LoVo (cell line): ENCODE data around the gene STRIP2.
"Not testable (repeated sequence)": the region's sequence is repeated elsewhere in the genome, so short reads cannot be mapped to it uniquely, and the experiment has no call there.

Experiments used
- DNase-seq: peaks from one replicate; pipeline ENCODE4 v3.0.0-alpha.2; 2016; ENCODE audit warnings: low spot score

STRIP2 gene

DNA sequence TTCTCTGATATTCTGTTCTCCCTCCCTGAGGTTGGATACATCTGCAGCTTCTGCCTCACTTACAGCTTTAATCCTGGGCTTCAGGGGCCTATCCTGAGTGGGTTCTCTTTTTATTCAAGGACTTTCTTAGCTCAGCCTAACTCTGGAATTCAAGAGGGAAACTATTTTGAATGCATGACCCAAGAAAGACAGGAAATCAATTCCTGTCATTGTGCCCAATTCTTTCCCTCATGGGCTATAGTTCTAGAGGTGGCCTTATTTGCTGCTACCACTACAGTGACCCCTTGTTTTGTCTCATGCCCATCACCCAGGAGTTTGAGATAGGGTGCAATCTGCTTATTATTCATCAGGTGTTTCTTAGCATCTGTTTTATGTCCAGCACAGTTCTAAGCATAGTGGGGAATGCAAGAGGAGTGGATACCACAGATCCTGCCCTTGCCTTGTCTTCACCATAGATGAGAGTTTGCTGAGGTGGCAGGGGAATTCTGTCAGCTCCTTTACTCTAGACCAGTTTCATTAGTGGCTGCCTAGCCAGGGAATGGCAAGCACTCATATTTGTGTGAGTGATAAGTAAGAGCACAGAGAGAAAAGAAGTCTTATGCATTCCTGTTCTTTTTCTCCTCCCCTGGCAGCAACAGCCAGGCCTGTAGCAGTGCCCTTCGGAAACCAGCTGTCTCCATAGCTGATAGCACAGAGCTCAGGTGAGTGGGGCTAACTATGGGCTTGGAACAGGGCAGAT is 19.4 kb downstream of the STRIP2 start:
- no peak for DNase-seq

DNA sequence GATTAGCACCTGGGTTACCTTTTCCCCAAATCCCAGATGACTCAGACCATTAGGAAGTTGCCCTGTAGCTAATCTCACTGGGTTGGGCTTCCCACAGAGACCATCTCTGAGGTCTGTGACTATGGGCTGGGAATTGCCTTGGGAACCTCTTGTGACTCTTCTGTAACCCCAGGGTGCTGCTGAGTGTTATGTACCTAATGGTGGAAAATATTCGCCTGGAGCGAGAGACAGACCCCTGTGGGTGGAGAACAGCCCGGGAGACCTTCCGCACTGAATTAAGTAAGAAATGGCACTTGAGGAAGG is 20.0 kb downstream of the STRIP2 start:
- peak; percentile 58 for DNase-seq

DNA sequence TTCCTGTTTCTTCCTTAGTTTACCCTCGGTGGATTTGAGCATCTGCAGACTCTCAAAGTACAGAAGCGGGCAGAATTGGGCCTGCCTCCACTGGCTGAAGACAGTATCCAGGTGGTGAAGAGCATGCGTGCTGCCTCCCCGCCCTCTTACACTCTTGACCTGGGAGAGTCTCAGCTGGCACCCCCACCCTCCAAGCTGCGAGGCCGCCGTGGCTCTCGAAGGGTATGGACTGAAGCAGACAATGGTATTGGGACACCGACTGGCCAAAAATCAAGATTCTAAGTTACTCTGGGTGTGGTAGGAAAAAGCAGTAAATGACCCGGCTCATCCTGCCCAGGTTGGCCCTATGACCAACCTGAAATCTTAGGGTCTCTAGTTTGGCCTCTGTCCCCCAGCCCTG is 22.2 kb downstream of the STRIP2 start:
- no peak for DNase-seq

DNA sequence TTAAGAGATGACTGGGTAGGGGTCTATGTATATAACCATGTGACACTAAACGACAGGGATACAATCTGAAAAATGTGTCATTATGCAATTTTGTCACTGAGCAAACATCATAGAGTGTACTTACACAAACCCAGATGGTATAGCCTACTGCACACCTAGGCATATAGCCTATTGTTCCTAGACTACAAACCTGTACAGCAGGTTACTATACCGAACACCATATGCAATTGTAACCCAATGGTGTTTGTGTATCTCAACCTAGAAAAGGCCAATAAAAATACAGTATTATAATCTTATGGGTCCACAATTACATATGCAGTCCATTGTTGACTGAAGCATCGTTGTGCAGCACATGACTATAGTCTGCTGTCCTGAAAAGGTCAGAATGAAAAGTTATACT is 22.9 kb downstream of the STRIP2 start:
- no peak for DNase-seq

DNA sequence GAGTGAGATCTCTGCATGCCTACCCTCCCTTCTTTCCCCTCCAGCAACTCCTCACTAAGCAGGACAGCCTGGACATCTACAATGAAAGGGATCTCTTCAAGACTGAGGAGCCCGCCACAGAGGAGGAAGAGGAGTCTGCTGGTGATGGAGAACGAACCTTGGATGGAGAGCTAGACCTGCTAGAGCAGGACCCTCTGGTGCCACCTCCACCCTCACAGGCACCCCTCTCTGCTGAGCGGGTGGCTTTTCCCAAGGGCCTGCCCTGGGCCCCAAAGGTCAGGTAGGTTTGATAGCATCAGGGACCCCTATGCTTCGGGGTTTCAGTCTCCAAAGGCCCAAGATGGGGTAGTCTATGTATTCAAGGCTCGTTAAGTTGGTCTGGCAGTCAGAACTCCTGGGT is 23.9 kb downstream of the STRIP2 start:
- no peak for DNase-seq

DNA sequence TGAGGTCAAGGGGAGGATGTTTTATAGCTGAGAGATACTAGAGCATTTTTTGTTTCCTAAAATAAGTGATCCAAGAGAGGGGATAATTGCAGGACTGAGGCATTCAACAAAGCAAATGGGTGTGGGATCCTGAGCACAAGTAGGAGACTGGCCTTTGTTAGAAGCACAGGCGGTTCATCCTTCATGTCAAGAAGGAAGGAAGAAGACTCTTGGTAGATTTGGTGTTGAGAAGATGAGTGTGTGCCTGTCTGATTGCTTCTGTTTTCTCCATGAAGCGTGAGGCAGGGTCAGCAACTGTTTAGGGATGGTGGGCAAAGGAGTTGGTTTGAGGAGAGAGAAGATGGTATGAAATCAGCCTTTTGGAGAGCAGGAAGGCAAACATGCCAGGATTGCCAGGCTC is 27.6 kb downstream of the STRIP2 start:
- no peak for DNase-seq

DNA sequence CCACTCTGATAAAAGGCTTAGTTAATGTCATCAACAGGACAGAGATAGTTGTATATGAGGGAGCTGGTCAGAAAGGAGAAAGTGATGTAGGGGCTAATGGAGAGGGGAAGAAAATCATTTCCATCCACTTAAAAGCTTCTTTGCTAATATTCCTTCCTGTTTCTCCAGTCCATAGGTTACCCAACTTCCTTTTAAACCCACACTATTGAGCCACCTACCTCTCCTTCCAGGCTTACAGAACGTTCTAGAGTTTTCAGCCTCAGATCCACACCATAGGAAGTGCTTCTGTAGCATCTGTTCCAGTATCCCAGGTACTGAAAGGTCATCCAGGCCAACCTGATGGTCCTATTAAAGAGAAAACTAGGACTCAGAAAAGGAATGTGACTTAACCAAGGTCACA is 28.2 kb downstream of the STRIP2 start:
- no peak for DNase-seq

DNA sequence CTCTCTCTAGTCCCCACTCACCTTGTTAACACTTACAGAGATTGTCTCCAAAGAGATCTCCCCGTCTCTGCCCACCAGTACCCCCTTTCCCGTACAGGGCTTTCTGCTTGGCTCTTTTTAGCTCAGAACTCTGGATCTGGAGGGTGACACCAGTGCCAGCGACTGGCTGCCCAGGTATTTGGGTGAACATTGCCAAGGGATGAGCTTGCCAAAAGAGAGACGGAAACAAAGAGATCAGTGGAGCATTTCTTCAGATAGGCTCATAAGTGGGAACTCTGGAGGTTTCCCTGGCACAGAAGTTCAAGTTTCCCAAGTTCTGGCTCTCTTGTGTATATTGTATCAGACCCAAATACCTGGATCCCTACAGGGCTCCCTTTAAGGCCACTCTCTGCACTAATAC is 30.0 kb downstream of the STRIP2 start:
- no peak for DNase-seq

DNA sequence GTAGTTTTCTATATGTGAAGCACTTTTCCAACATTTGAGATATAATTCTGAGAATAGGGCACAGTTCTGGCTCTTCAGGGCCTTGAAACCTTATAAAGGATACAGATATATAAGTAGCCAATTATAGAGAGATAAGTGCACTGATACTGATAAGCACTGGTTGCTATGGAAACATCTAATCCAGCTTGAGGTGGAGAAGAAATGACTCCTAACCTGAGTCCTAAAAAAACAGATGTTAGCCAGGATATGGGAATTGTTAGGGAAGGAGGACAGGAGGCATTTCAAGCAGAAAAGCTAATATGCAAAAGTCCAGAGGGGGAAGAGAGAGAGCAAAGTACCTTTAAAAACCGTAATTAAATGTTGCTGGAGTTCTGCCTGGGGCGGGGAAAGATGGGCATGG is 30.8 kb downstream of the STRIP2 start:
- no peak for DNase-seq

DNA sequence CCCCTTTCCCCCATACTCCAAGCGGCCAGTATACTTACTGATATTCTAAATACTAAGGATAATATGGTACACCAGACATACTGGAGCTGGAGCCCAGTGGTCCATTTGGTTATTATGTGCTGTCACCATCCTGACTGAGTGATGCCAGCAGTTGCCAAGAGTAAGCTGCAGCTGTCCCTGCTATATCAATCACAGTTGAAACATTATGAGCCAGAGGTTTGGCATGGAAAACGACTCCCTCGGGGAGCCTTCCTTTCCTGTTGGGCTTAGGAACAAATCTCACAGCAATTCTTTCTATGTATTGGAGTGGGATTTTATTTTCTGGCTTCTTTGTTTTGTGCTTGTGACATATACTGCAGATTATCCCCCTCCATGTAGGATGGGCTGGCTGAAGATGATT is 32.6 kb downstream of the STRIP2 start:
- no peak for DNase-seq

DNA sequence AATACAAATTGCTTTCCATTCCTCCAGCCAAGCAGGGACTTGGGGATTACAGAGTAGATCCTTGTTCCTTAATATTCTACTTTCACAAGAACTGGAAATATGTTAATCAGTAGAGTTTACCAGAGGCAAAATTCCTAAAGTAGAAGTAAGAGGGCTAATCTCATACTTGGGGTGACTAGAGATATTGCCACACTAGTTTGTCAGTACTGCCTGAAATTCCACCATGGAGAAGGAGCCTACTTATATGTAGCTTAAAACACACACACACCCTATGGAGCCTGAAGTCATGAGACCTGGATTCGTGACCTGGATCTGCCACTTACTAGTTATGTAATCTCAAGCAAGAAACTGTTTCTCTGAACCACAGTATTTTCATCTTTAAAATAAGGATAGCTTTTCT is 33.9 kb downstream of the STRIP2 start:
- no peak for DNase-seq

DNA sequence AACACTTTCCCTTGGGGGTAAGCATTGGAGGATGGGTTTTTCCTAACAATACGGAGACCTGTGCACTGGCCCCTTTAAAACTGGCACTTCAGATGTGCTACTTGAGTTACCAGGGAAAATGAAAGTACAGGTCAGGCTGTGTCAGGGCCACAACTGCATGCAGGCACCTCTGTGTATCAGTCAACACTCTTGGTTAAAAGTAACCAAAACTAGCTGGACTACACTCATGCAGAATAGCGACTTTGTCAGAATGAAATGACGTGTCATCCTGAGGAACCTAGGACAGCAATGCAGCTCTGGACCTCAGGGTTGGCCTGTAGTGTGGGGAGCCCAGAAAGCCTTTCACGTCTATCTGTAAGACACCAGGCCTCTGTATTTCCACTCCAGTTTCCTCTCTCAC is 34.3 kb downstream of the STRIP2 start:
- no peak for DNase-seq

DNA sequence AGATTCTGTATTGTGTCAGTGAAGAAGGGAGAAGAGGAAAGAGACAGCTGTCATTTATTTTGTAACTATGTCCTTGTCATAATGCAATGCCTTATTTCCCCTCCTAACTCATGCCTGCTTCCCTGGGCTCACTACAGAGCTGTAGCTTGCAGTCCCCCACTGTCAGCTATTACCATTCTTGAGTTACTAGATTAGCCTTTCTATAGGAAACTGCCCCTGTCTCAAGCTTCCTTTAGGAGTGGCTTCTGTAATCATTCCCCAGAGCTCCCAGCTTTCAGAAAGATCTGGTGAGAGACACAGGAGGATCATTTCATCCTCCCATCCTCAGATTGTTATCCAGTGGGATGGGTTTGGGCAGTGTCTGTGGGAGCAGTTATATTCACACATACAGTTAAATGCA is 35.7 kb downstream of the STRIP2 start:
- no peak for DNase-seq

DNA sequence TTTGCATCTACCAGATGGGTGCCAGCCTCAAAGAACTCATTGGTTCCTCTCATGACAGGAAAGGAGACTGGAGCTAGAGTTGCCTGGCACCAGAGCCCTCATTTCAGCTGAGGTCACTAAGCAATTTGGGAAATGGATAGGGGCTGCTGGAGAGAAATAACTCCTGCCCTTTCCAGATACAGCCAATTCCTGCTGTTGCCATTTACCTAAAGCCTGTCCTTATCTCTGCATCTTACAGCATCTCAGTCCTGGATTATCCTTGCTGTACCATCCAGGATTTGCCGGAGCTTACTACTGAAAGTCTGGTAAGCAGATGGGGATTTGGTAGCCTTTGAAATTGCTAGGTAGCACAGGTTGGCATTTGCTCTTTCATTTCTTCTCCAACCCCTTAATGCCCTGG is 36.2 kb downstream of the STRIP2 start:
- DNase-seq: no peak

DNA sequence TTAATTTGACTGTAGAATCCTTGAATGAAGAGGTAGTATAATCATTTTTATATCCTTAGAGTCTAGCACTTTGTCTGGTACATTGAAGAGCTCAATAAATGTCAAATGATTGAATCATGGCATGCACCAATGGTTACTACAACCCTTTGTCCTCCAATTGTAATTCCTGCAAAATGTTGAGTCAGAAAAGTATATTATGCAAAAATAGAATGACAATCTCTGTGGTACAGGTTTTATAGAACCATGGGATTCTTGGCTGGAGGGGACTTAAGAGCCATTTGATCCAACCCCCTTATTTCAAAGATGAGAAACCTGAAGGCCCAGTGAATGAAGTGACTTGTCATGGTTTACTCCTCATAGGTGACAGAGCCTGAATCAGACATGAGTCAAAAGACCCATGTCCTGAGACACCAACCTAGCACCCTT is 37.2 kb downstream of the STRIP2 start:
- no peak for DNase-seq

DNA sequence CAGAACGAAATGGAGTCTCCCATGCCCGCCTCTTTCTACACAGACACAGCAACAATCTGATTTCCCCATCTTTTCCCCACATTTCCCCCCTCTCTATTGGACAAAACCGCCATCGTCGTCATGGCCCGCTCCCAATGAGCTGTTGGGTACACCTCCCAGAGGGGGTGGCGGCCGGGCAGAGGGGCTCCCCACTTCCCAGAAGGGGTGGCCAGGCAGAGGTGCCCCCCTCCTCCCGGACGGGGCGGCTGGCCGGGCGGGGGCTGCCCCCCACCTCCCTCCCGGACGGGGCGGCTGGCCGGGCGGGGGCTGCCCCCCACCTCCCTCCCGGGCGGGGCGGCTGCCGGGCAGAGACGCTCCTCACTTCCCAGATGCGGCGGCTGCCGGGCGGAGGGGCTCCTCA is 41.7 kb downstream of the STRIP2 start:
- DNase-seq: not testable (repeated sequence)

DNA sequence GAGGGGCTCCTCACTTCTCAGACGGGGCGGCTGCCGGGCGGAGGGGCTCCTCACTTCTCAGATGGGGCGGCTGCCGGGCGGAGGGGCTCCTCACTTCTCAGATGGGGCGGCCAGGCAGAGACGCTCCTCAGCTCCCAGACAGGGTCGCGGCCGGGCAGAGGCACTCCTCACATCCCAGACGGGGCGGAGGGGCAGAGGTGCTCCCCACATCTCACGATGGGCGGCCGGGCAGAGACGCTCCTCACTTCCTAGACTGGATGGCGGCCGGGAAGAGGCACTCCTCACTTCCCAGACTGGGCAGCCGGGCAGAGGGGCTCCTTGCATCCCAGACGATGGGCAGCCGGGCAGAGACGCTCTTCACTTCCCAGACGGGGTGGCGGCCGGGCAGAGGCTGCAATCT is 42.2 kb downstream of the STRIP2 start:
- DNase-seq: not testable (repeated sequence)

DNA sequence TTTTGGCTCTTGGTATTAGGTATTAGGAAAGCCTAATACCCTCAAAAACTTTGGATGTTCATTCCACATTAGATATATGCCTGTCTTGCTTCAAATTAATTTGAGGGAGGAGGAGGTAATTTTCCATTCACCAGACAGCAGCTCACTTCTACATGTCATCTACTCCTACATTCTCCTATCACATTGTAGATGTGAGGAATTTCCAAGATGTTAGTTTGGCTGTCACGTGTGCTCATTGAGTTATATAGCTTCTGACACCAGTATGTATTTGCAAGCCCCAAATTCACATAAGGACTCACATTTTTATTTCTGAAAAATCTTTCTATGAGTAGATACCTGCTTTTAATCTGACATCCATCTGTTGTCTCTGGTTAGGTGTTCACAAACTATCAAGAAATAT is 45.6 kb downstream of the STRIP2 start:
- no peak for DNase-seq

DNA sequence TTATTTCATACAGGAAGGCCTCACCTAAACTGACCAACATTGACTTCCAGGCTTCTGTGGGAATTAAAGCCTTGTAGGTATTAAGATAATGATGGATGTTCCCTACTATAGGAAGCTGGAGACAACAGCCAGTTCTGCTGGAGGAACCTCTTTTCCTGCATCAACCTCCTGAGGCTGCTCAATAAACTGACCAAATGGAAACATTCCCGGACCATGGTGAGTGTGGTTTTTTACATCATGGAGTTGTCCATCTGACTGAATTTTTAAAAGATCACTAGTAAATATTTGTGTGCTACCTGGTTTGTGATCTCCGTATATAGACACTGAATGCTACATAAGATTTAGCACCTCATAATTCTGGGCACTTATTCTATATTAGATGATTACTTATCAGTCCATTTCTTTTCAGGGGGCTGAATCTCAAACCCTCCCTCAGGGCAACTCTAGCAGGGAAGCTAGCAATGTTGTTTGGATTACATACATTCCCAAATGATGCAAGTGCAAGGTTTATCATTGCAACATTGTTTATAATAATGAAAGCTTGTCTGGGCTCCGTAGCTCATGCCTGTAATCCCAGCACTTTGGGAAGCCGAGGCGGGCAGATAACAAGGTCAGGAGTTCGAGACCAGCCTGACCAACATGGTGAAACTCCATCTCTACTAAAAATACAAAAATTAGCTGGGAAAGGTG is 46.6 kb downstream of the STRIP2 start:
- DNase-seq: no peak

DNA sequence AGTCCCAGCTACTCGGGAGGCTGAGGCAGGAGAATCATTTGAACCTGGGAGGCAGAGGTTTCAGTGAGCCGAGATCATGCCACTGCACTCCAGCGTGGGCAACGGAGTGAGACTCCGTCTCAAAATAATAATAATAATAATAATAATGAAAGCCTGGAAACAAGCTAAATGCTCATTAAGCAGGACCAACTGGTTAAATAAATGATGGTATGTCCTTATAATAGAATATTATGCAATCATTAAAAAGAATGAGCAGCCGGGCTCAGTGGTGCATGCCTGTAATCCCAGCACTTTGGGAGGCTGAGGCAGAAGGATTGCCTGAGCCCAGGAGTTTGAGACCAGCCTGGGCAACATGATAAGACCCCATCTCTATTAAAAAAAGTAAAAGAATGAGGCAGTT is 47.1 kb downstream of the STRIP2 start:
- not testable (repeated sequence) for DNase-seq

DNA sequence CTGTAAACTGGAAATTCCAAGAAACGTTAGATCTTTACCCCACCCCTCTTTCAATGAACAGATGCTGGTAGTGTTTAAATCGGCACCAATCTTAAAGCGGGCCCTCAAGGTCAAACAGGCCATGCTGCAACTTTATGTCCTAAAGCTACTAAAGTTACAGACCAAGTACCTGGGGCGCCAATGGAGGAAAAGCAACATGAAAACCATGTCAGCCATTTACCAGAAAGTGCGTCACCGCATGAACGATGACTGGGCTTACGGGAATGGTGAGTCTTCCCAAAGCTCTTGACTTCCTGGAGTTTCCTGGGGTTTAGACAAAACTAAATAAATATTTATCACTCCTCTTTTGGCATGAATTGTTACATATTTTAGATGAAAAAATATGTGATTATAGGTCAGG is 48.5 kb downstream of the STRIP2 start:
- no peak for DNase-seq

DNA sequence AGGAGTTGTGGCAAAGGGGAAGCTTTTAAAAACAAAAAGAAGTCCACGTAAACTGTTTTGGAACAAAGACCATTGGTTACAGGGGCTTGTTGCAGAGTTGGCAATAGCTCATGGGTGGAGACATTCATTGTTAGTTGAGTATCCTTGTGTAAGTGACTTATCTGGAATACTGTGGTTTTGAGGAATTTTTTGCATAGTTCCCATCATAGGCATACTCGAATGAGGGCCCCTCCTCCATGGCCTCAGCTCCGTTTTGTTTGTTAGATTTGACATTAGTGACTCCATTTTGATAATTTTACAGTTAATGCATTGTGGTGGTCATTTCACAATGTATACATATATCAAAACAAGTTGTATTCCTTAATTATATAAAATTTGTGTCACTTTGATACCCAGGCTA is 55.3 kb downstream of the STRIP2 start:
- DNase-seq: no peak

DNA sequence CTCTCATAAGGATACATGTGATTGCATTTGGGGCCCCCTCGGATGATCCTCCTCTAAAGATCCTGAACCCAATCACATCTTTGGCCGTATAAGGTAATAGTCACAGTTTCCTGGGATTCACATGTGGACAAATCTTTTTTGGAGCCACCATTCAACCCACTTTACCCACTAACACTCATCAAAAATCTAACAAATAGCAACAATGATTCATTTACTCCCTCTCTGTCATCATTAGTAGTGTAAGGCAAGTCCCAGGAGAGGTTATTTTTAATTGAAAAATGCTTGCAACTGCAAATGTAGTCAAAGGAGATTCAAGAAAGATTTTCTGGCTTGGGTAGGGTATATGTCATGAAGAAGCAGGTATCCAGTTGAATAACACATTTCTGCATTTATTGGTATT is 58.2 kb downstream of the STRIP2 start:
- no peak for DNase-seq

DNA sequence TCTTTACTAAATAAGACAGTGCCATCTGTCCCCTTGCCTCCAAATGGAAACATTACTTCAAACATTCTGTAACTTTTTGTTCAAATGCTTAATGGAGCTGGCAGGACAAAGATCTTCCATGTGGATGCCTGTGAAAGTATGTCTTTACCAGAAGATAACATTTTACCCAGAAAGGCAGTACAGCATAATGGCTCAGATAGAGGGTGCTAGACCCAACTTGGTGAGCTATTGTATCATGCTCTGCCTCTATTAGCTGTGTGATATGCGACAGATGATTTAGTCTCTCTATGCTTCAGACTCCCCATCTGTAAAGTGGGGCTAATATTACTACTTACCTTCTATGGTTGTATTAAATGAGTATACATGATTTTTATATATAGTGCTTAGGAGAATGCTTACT is 59.3 kb downstream of the STRIP2 start:
- DNase-seq: no peak
